Measurements from ENCODE around the gene SCTR. TPM values are rescaled to one million over a fixed set of nuclear protein-coding genes. Genes with fewer than 3 reads are reported as not detected.

Gene SCTR
- total and polyA plus RNA-seq, 7 experiments from 2014 or later, result not detected

DNA sequence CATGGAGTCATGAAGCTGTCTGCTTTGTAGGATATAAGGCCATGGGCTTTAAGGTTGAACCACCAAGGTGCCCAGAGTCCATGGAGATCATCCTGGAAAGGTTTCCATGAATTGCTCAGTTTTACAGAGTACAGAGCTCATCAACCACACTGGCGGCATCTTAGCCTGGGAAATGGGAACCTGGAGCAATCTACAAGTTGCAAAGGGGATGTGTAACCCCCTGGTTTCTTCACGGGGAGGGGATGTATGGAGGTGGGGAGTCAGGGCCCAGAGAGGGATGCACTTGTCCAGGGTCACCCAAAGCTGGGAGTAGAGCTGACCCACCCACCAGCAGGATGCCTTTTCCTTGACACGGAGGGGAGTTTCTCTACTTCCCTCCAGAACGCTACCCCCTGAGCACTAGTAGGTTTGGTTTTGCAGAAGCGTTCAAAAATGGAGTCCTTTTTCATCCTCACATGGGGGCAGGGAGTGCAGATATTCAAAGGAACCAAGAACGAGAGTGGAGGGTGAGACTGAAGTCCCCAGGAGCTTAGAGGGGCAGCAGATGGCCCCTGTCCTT, 85.5 kb downstream of the SCTR start:
- H3K4me1 ChIP-seq (ENCODE audit: control insufficient read depth in 2 of 2, insufficient read depth in 2 of 2, low read length in 2 of 2), result no peaks in the 10 kb centered on the region
- H3K4me3 Mint-ChIP-seq, result no peak overlapping the region
- ChIA-PET POLR2A (no interaction called here), CTCF (interaction anchor here (0.6 kb wide), 1 partner anchor 1387 kb away, joined by 3 read pairs; no protein-coding TSS in a partner anchor)
- H3K4me1 Mint-ChIP-seq, result peaks cover 0 to 3% (median 0%) of the 10 kb centered on the region in 7 donors
- DNase-seq (no peak), ATAC-seq (no peak)
- no peaks in the 10 kb centered on the region for H3K9me3 ChIP-seq (ENCODE audit: control insufficient read depth in 2 of 3, low read length in 3 of 3)
- no peak overlapping the region for H3K4me3 ChIP-seq (ENCODE audit: low read length)
- H3K27ac Mint-ChIP-seq, result no peak overlapping the region
- H3K36me3 Mint-ChIP-seq, result no peaks in the 10 kb centered on the region
- no peaks in the 10 kb centered on the region for H3K27me3 ChIP-seq (ENCODE audit: control insufficient read depth in 2 of 2, insufficient read depth in 2 of 2, low read length in 2 of 2)
- no peak overlapping the region for H3K27ac ChIP-seq (ENCODE audit: low read depth, low read length)
- H3K27me3 Mint-ChIP-seq, result peaks cover 5 to 22% (median 10%) of the 10 kb centered on the region in 5 donors
- intact Hi-C loops (cut with micrococcal nuclease), result no loop called here
- H3K9me3 Mint-ChIP-seq, result no peaks in the 10 kb centered on the region
- no peaks in the 10 kb centered on the region for H3K36me3 ChIP-seq (ENCODE audit: control insufficient read depth in 2 of 3, insufficient read depth in 3 of 3, low read length in 3 of 3)

DNA sequence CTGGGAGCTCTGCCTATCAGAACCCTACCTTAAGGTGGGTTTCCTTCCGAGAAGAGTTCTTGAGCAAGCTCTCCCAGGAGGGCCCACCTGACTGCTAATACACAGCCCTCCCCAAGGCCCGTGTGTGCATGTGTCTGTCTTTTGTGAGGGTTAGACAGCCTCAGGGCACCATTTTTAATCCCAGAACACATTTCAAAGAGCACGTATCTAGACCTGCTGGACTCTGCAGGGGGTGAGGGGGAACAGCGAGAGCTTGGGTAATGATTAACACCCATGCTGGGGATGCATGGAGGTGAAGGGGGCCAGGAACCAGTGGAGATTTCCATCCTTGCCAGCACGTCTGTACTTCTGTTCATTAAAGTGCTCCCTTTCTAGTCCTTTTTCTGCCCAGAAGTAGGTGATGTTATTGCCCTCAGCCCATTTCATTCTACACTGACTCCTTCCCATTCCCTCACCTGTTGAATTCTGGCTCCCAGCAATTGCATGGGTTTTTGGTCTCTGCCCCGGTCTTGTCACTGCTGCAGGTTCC, 86.1 kb downstream of the SCTR start:
- H3K4me1 ChIP-seq (ENCODE audit: control insufficient read depth in 2 of 2, insufficient read depth in 2 of 2, low read length in 2 of 2), result no peaks in the 10 kb centered on the region
- H3K4me3 ChIP-seq (ENCODE audit: low read length), result no peak overlapping the region
- ChIA-PET POLR2A (no interaction called here), CTCF (no interaction called here)
- H3K9me3 ChIP-seq (ENCODE audit: control insufficient read depth in 2 of 3, low read length in 3 of 3), result no peaks in the 10 kb centered on the region
- Mint-ChIP-seq H3K4me1 (peaks cover 0 to 3% (median 0%) of the 10 kb centered on the region in 7 donors), H3K9me3 (no peaks in the 10 kb centered on the region), H3K27me3 (peaks cover 10 to 27% (median 14%) of the 10 kb centered on the region in 5 donors), H3K27ac (no peak overlapping the region), H3K36me3 (no peaks in the 10 kb centered on the region), H3K4me3 (no peak overlapping the region)
- H3K27ac ChIP-seq (ENCODE audit: low read depth, low read length), result no peak overlapping the region
- intact Hi-C loops (cut with micrococcal nuclease), result no loop called here
- DNase-seq (no peak), ATAC-seq (no peak)
- no peaks in the 10 kb centered on the region for H3K27me3 ChIP-seq (ENCODE audit: control insufficient read depth in 2 of 2, insufficient read depth in 2 of 2, low read length in 2 of 2)
- H3K36me3 ChIP-seq (ENCODE audit: control insufficient read depth in 2 of 3, insufficient read depth in 3 of 3, low read length in 3 of 3), result no peaks in the 10 kb centered on the region

DNA sequence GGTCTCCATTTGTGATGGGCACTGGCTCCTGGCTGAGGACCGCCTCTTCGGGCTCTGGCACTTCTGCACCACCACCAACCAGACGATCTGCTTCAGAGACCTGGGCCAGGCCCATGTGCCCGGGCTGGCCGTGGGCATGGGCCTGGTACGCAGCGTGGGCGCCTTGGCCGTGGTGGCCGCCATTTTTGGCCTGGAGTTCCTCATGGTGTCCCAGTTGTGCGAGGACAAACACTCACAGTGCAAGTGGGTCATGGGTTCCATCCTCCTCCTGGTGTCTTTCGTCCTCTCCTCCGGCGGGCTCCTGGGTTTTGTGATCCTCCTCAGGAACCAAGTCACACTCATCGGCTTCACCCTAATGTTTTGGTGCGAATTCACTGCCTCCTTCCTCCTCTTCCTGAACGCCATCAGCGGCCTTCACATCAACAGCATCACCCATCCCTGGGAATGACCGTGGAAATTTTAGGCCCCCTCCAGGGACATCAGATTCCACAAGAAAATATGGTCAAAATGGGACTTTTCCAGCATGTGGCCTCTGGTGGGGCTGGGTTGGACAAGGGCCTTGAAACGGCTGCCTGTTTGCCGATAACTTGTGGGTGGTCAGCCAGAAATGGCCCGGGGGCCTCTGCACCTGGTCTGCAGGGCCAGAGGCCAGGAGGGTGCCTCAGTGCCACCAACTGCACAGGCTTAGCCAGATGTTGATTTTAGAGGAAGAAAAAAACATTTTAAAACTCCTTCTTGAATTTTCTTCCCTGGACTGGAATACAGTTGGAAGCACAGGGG, 87.1 kb downstream of the SCTR start:
- intact Hi-C loops (cut with micrococcal nuclease), result no loop called here
- H3K36me3 ChIP-seq (ENCODE audit: control insufficient read depth in 2 of 3, insufficient read depth in 3 of 3, low read length in 3 of 3), result no peaks in the 10 kb centered on the region
- Mint-ChIP-seq H3K27me3 (peaks cover 20 to 37% (median 24%) of the 10 kb centered on the region in 5 donors), H3K36me3 (no peaks in the 10 kb centered on the region), H3K27ac (no peak overlapping the region), H3K4me3 (no peak overlapping the region), H3K9me3 (no peaks in the 10 kb centered on the region), H3K4me1 (peaks cover 0 to 10% (median 5%) of the 10 kb centered on the region in 7 donors)
- DNase-seq, result no peak
- ChIA-PET CTCF (no interaction called here), POLR2A (interaction anchor here (0.6 kb wide), 1 partner anchor 74 kb away, joined by 9 read pairs; no protein-coding TSS in a partner anchor)
- H3K4me1 ChIP-seq (ENCODE audit: control insufficient read depth in 2 of 2, insufficient read depth in 2 of 2, low read length in 2 of 2), result no peaks in the 10 kb centered on the region
- no peak overlapping the region for H3K27ac ChIP-seq (ENCODE audit: low read depth, low read length)
- H3K9me3 ChIP-seq (ENCODE audit: control insufficient read depth in 2 of 3, low read length in 3 of 3), result no peaks in the 10 kb centered on the region
- H3K27me3 ChIP-seq (ENCODE audit: control insufficient read depth in 2 of 2, insufficient read depth in 2 of 2, low read length in 2 of 2), result no peaks in the 10 kb centered on the region
- no peak for ATAC-seq
- H3K4me3 ChIP-seq (ENCODE audit: low read length), result no peak overlapping the region

DNA sequence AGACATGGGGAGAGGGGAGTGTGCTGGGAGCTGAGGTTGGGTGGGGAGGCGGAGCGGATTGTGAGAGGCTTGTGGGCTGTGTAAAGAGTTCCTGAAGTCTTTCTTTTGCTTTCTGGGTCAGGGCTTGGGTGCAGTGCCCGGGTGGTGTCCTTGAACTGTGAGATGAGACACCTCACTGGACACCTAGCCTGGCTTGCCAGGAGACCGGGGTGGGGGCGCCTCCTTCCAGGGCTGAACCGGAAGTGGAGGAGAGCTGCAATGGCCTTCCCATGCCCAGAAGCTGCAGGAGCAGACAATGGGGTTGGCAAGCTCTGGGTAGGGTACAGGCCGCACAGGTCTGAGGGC, 88.4 kb downstream of the SCTR start:
- no peak overlapping the region for H3K27ac ChIP-seq (ENCODE audit: low read depth, low read length)
- Mint-ChIP-seq H3K27ac (peak overlapping the region in 1 of 9 donors; percentile 26), H3K4me1 (peaks cover 0 to 12% (median 8%) of the 10 kb centered on the region in 7 donors), H3K4me3 (no peak overlapping the region), H3K36me3 (no peaks in the 10 kb centered on the region), H3K27me3 (peaks cover 24 to 44% (median 31%) of the 10 kb centered on the region in 5 donors), H3K9me3 (peaks cover 0 to under 1% (median 0%) of the 10 kb centered on the region in 11 donors)
- H3K4me3 ChIP-seq (ENCODE audit: low read length), result no peak overlapping the region
- no peaks in the 10 kb centered on the region for H3K9me3 ChIP-seq (ENCODE audit: control insufficient read depth in 2 of 3, low read length in 3 of 3)
- ChIA-PET POLR2A (no interaction called here), CTCF (no interaction called here)
- no peak for ATAC-seq
- intact Hi-C loops (cut with micrococcal nuclease), result no loop called here
- H3K27me3 ChIP-seq (ENCODE audit: control insufficient read depth in 2 of 2, insufficient read depth in 2 of 2, low read length in 2 of 2), result no peaks in the 10 kb centered on the region
- no peak for DNase-seq
- H3K4me1 ChIP-seq (ENCODE audit: control insufficient read depth in 2 of 2, insufficient read depth in 2 of 2, low read length in 2 of 2), result no peaks in the 10 kb centered on the region
- no peaks in the 10 kb centered on the region for H3K36me3 ChIP-seq (ENCODE audit: control insufficient read depth in 2 of 3, insufficient read depth in 3 of 3, low read length in 3 of 3)

DNA sequence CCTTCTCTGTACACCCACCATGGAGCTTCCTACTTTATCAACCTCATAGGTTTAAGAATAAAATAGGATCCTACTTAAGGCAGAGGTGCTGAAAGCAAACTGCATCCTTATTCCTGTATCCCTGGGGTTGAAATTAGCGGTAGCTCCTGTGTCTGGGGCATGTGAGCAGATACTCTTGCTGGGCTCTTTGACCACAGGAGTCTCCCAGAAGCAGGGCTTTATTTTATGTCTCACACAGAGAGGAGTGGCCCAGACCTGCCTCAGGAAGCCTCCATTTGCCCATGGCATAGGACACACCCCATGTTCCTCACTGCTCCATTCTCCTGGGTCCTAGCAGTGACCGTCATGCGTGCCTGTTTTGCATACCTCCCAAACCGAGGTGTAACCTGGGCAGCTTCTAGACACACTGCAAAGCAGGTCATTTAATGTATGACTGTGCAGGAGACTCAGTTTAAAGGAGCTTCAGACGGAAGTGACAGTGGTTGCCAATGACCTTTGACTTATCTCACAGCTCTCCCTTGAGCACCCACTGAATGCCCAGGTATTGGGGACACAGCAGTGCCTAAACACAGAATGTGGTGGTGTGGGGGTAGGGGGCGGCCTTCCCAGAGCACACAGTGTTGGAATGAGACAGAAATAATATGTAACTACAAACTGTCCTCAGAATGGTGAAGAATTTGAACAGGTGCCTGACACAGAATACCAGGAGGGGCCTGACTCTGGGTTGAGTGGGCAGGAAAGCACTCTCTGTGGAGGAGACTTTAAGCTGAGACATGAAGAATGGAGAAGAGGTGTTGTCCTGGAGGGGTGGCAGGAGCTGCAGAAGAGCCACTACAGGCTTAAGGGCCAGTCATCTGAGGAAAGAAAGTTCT, 89.0 kb downstream of the SCTR start:
- peak overlapping the region in 1 of 9 donors; percentile 26 for H3K27ac Mint-ChIP-seq
- peaks cover 28 to 46% (median 36%) of the 10 kb centered on the region in 5 donors for H3K27me3 Mint-ChIP-seq
- Histone ChIP-seq H3K27me3 (ENCODE audit: control insufficient read depth in 2 of 2, insufficient read depth in 2 of 2, low read length in 2 of 2) (no peaks in the 10 kb centered on the region), H3K36me3 (ENCODE audit: control insufficient read depth in 2 of 3, insufficient read depth in 3 of 3, low read length in 3 of 3) (no peaks in the 10 kb centered on the region), H3K4me3 (ENCODE audit: low read length) (no peak overlapping the region), H3K27ac (ENCODE audit: low read depth, low read length) (no peak overlapping the region), H3K9me3 (ENCODE audit: control insufficient read depth in 2 of 3, low read length in 3 of 3) (no peaks in the 10 kb centered on the region), H3K4me1 (ENCODE audit: control insufficient read depth in 2 of 2, insufficient read depth in 2 of 2, low read length in 2 of 2) (no peaks in the 10 kb centered on the region)
- ATAC-seq, result no peak
- ChIA-PET POLR2A (no interaction called here), CTCF (no interaction called here)
- H3K4me3 Mint-ChIP-seq, result no peak overlapping the region
- no peaks in the 10 kb centered on the region for H3K36me3 Mint-ChIP-seq
- intact Hi-C loops (cut with micrococcal nuclease), result no loop called here
- peaks cover 0 to 12% (median 8%) of the 10 kb centered on the region in 7 donors for H3K4me1 Mint-ChIP-seq
- DNase-seq, result no peak
- peaks cover 0 to 1% (median 0%) of the 10 kb centered on the region in 11 donors for H3K9me3 Mint-ChIP-seq

DNA sequence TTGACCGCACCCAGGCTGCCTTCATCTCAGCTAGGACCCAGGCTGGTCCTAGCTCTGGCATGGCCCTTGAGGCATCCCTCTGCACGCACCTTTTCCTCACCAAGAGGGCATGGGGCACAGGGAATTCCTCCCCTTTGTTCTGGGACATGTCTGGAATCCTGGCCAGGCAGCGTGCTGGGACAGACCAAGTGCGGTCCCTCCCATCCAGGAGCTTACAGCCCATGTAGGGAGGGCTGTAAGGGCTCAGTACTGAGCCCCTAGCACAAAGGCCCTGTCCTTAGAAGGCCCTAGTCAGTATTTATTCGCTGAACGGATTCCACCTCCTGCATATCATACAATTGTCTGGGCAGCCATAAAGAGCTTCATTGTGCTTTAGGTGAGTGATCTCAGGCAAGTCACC, 89.6 kb downstream of the SCTR start:
- no peaks in the 10 kb centered on the region for H3K27me3 ChIP-seq (ENCODE audit: control insufficient read depth in 2 of 2, insufficient read depth in 2 of 2, low read length in 2 of 2)
- intact Hi-C loops (cut with micrococcal nuclease), result no loop called here
- ATAC-seq (no peak), DNase-seq (no peak)
- H3K27ac Mint-ChIP-seq, result no peak overlapping the region
- H3K36me3 ChIP-seq (ENCODE audit: control insufficient read depth in 2 of 3, insufficient read depth in 3 of 3, low read length in 3 of 3), result no peaks in the 10 kb centered on the region
- H3K4me3 ChIP-seq (ENCODE audit: low read length), result no peak overlapping the region
- H3K9me3 ChIP-seq (ENCODE audit: control insufficient read depth in 2 of 3, low read length in 3 of 3), result no peaks in the 10 kb centered on the region
- no peak overlapping the region for H3K4me3 Mint-ChIP-seq
- H3K4me1 Mint-ChIP-seq, result peaks cover 0 to 12% (median 8%) of the 10 kb centered on the region in 7 donors
- peaks cover 0 to 1% (median 0%) of the 10 kb centered on the region in 11 donors for H3K9me3 Mint-ChIP-seq
- H3K27me3 Mint-ChIP-seq, result peaks cover 35 to 50% (median 42%) of the 10 kb centered on the region in 5 donors
- H3K27ac ChIP-seq (ENCODE audit: low read depth, low read length), result no peak overlapping the region
- CTCF ChIA-PET, result no interaction called here
- POLR2A ChIA-PET, result no interaction called here
- no peaks in the 10 kb centered on the region for H3K36me3 Mint-ChIP-seq
- no peaks in the 10 kb centered on the region for H3K4me1 ChIP-seq (ENCODE audit: control insufficient read depth in 2 of 2, insufficient read depth in 2 of 2, low read length in 2 of 2)

All from naive thymus-derived CD4-positive, alpha-beta T cell (primary cell).